B cell (primary cell): ENCODE data around the gene STAG1. TPM values are rescaled to one million over a fixed set of nuclear protein-coding genes. Genes with fewer than 3 reads are reported as not detected.

ENCODE experiments used
- ATAC-seq: fragments of 200-7000 bp; cut with Tn5 transposase; one replicate; pipeline ENCODE4 v1.10.0; 2021; ENCODE audit warnings: low read depth, mild to moderate bottlenecking, moderate number of reproducible peaks, moderate library complexity
- CTCF ChIA-PET: fragments of 350-600 bp; sonication (Branson Sonifier 250); formaldehyde crosslinking; loops from one replicate; lab custom pipeline; 2021; ENCODE audit warnings: antibody characterized with exemption, inconsistent platforms; lab: Charles Lee
- POLR2A ChIA-PET: fragments of 350-600 bp; sonication (Branson Sonifier 250); formaldehyde crosslinking; loops from one replicate; lab custom pipeline; 2021; ENCODE audit warnings: antibody characterized with exemption; lab: Charles Lee
- DNase-seq: peaks from one replicate; pipeline ENCODE4 v3.0.0; 2013
- H2AFZ ChIP-seq: 2 replicates; pipeline ENCODE4 v1.6.1; 2012; ENCODE audit warnings: mild to moderate bottlenecking, low read depth, low read length; ENCODE audit not compliant: insufficient read depth, poor library complexity, severe bottlenecking
- H3K27ac ChIP-seq, 2 donors: 1 replicate in 1 of 2; 2 replicates in 1 of 2; pipeline ENCODE4 v1.5.1; 2012 to 2013; ENCODE audit warnings: low read length in 2 of 2, mild to moderate bottlenecking in 2 of 2, moderate library complexity in 1 of 2
- H3K27me3 ChIP-seq, 4 experiments: fragments of 200-600 bp in 1 of 4; sonication (generic) in 1 of 4; replicated peaks in 1 of 4; 1 replicate in 2 of 4; 2 replicates in 2 of 4; pipeline versions ENCODE4 v1.6.1 to v1.7.0; 2013 to 2016; ENCODE audit warnings: low read length in 3 of 4, mild to moderate bottlenecking in 2 of 4, mixed read lengths in 1 of 4, moderate library complexity in 1 of 4; ENCODE audit not compliant: insufficient read depth in 4 of 4, control insufficient read depth in 3 of 4; ENCODE audit errors: control extremely low read depth in 1 of 4
- H3K36me3 ChIP-seq, 2 experiments: replicated peaks in 1 of 2; 1 replicate in 1 of 2; 2 replicates in 1 of 2; pipeline versions ENCODE4 v1.6.1 to v1.7.1; 2013; ENCODE audit warnings: low read length in 1 of 2; ENCODE audit not compliant: insufficient read depth in 2 of 2, control insufficient read depth in 1 of 2; ENCODE audit errors: control extremely low read depth in 1 of 2, extremely low read depth in 1 of 2
- H3K4me1 ChIP-seq, 2 donors: fragments of 200-600 bp in 1 of 2; sonication (generic) in 1 of 2; 1 replicate in 1 of 2; 2 replicates in 1 of 2; pipeline versions ENCODE4 v1.5.1 to v1.6.1; 2013 to 2017; ENCODE audit warnings: low read length in 2 of 2; ENCODE audit not compliant: control insufficient read depth in 2 of 2, insufficient read depth in 2 of 2
- H3K4me2 ChIP-seq: replicated peaks from 2 replicates; pipeline ENCODE3; 2012; ENCODE audit warnings: mild to moderate bottlenecking, low read depth, low read length; ENCODE audit not compliant: poor library complexity, severe bottlenecking
- H3K4me3 ChIP-seq, 5 experiments: fragments of 200-600 bp in 1 of 5; sonication (generic) in 1 of 5; 1 replicate in 3 of 5; 2 replicates in 2 of 5; pipeline versions ENCODE4 v1.5.1 to v1.7.0; 2011 to 2016; ENCODE audit warnings: low read length in 4 of 5, mild to moderate bottlenecking in 4 of 5, low read depth in 2 of 5, control low read depth in 1 of 5, moderate library complexity in 1 of 5; ENCODE audit not compliant: insufficient read depth in 1 of 5; ENCODE audit errors: control extremely low read depth in 1 of 5, extremely low read depth in 1 of 5
- H3K79me2 ChIP-seq: fragments of 200-600 bp; sonication (generic); one replicate; pipeline ENCODE4 v1.6.0; 2016; ENCODE audit warnings: low read length; ENCODE audit not compliant: control insufficient read depth, insufficient read depth
- H3K9ac ChIP-seq: fragments of 200-600 bp; sonication (generic); 2 replicates; pipeline ENCODE4 v1.6.1; 2017; ENCODE audit warnings: mild to moderate bottlenecking, low read length, moderate library complexity
- H3K9me3 ChIP-seq, 3 donors: one replicate each; pipeline versions ENCODE4 v1.6.1 to v1.7.1; 2013; ENCODE audit warnings: low read length in 2 of 3; ENCODE audit not compliant: control insufficient read depth in 2 of 3, insufficient read depth in 1 of 3; ENCODE audit errors: control extremely low read depth in 1 of 3
- H4K20me1 ChIP-seq: 2 replicates; pipeline ENCODE4 v1.6.0; 2012; ENCODE audit warnings: mild to moderate bottlenecking, low read length; ENCODE audit not compliant: insufficient read depth, control insufficient read depth, poor library complexity, severe bottlenecking
- H3K27ac Mint-ChIP-seq: one replicate; pipeline ENCODE4 v1.8.0; 2021; ENCODE audit warnings: mixed read lengths
- H3K27me3 Mint-ChIP-seq: one replicate; pipeline ENCODE4 v1.8.0; 2021; ENCODE audit warnings: mixed read lengths
- H3K4me1 Mint-ChIP-seq: one replicate; pipeline ENCODE4 v1.8.0; 2021; ENCODE audit warnings: mixed read lengths
- H3K4me3 Mint-ChIP-seq: one replicate; pipeline ENCODE4 v1.8.0; 2021; ENCODE audit warnings: mixed read lengths
- H3K9me3 Mint-ChIP-seq: one replicate; pipeline ENCODE4 v1.8.0; 2022; ENCODE audit warnings: mixed read lengths; ENCODE audit not compliant: insufficient read depth
- EZH2 ChIP-seq: IDR thresholded peaks from 2 replicates; pipeline ENCODE4 v1.6.1; 2012; ENCODE audit warnings: borderline replicate concordance, low read depth, mild to moderate bottlenecking, moderate library complexity, low read length; ENCODE audit not compliant: insufficient read depth, poor library complexity, severe bottlenecking
- WGBS: methylation state at CpG from one replicate; pipeline ENCODE4 v1.1.5; 2013; ENCODE audit warnings: missing lambda C conversion rate; ENCODE audit not compliant: insufficient coverage; 5-methylcytosine and 5-hydroxymethylcytosine counted together
- intact Hi-C: fragments of 100-400 bp; cut with micrococcal nuclease; formaldehyde crosslinking; loops from one replicate; pipeline ENCODE4 v1.10.0; 2022
- polyA plus RNA-seq: library from polyadenylated mRNA; depleted of rRNA; stranded (reverse); fragments of >200 nt; gene quantifications from 2 replicates; pipeline ENCODE4 v1.2.3, GENCODE V29; 2012
- total RNA-seq, 2 donors: library from RNA; stranded (reverse); fragments of 120-200 nt in 1 of 2; gene quantifications; 1 replicate in 1 of 2; 2 replicates in 1 of 2; pipeline versions ENCODE4 v1.2.3 to v1.2.4, GENCODE V29; 2013 to 2022
- TF ChIP-seq, protein P1 (sequence below): fragments of 200-600 bp; IDR thresholded peaks from one replicate; pipeline ENCODE4 v1.8.0; 2022; ENCODE audit warnings: antibody characterized with exemption, mild to moderate bottlenecking

STAG1 gene
- total and polyA plus RNA-seq, 2 donors (not counting 1 experiment from before 2014, with no cell fraction given), result 9.2 to 77.0 TPM

DNA sequence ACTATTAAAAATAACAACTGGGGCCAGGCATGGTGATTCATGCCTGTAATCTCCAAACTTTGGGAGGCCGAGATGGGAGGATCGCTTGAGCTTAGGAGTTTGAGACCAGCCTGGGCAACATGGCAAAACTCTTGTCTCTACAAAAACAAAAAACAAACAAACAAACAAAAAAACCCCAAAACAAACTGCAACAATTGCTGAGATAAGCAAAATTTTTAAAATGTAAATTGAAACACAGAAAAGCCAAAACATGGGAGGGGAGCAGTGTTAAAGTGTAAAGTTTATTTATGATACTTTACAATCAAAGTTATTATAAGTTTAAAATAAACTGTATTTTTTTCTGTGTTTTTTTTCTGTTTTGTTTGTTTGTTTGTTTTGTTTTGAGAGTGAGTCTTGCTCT is 294.4 kb downstream of the STAG1 start:
- Histone ChIP-seq H3K9me3 (peaks cover 11 to 41% (median 37%) of the 10 kb centered on the region in 3 donors), H3K4me2 (no peak overlapping the region), H3K27me3 (no peaks in the 10 kb centered on the region), H2AFZ (no peak overlapping the region), H3K27ac (no peak overlapping the region), H4K20me1 (no peaks in the 10 kb centered on the region), H3K79me2 (no peaks in the 10 kb centered on the region), H3K4me1 (no peaks in the 10 kb centered on the region), H3K9ac (no peak overlapping the region), H3K4me3 (no peak overlapping the region), H3K36me3 (peaks cover 16 to 41% of the 10 kb centered on the region in 2 experiments)
- no peak overlapping the region for H3K4me3 Mint-ChIP-seq
- H3K9me3 Mint-ChIP-seq, result peaks cover 16% of the 10 kb centered on the region
- no peak for DNase-seq
- ChIA-PET POLR2A (no interaction called here), CTCF (no interaction called here)
- no peaks in the 10 kb centered on the region for H3K4me1 Mint-ChIP-seq
- intact Hi-C loops, result no loop called here
- WGBS, result no CpG with 5 or more reads among the region's 2 CpGs
- no peak for TF ChIP-seq EZH2
- TF ChIP-seq, protein P1, sequence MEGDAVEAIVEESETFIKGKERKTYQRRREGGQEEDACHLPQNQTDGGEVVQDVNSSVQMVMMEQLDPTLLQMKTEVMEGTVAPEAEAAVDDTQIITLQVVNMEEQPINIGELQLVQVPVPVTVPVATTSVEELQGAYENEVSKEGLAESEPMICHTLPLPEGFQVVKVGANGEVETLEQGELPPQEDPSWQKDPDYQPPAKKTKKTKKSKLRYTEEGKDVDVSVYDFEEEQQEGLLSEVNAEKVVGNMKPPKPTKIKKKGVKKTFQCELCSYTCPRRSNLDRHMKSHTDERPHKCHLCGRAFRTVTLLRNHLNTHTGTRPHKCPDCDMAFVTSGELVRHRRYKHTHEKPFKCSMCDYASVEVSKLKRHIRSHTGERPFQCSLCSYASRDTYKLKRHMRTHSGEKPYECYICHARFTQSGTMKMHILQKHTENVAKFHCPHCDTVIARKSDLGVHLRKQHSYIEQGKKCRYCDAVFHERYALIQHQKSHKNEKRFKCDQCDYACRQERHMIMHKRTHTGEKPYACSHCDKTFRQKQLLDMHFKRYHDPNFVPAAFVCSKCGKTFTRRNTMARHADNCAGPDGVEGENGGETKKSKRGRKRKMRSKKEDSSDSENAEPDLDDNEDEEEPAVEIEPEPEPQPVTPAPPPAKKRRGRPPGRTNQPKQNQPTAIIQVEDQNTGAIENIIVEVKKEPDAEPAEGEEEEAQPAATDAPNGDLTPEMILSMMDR, result no peak
- H3K27ac Mint-ChIP-seq, result no peak overlapping the region
- no peak for ATAC-seq
- no peaks in the 10 kb centered on the region for H3K27me3 Mint-ChIP-seq

DNA sequence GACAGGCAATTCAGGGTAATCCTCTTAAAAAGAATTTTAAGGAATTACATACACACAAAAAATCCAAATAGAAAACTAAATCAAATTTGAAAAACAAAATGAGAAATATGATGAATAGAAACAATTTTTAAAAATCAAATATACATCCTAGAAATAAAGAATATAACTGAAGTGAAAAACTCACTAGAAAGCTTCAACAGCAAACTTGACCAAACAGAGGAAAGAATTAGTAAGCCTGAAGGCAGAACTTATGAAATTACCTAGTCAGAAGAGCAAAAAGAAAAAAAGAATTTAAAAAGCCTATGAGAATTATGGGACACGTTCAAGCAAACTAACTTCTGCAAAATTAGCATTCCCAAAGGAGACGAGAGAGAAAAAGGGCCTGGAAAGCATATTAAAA is 296.0 kb downstream of the STAG1 start:
- Mint-ChIP-seq H3K4me1 (no peaks in the 10 kb centered on the region), H3K27me3 (no peaks in the 10 kb centered on the region), H3K9me3 (peaks cover 12% of the 10 kb centered on the region), H3K4me3 (no peak overlapping the region), H3K27ac (no peak overlapping the region)
- Histone ChIP-seq H3K27ac (no peak overlapping the region), H3K4me1 (no peaks in the 10 kb centered on the region), H3K9ac (no peak overlapping the region), H3K9me3 (peaks cover 11 to 41% (median 37%) of the 10 kb centered on the region in 3 donors), H3K4me2 (no peak overlapping the region), H3K4me3 (no peak overlapping the region), H2AFZ (no peak overlapping the region), H4K20me1 (no peaks in the 10 kb centered on the region), H3K36me3 (peaks cover 13 to 28% of the 10 kb centered on the region in 2 experiments), H3K27me3 (no peaks in the 10 kb centered on the region), H3K79me2 (no peaks in the 10 kb centered on the region)
- no CpG with 5 or more reads among the region's 2 CpGs for WGBS
- intact Hi-C loops, result no loop called here
- ChIA-PET CTCF (no interaction called here), POLR2A (no interaction called here)
- ATAC-seq (no peak), DNase-seq (no peak)
- TF ChIP-seq EZH2, result no peak
- TF ChIP-seq, protein P1, result no peak
